NCI-H1694 treated with DMSO at 0.1 percent for 48 hours (cell line): ENCODE measurements around the gene CD58.

Experiments
- DNase-seq: peaks from one replicate; lab custom pipeline; 2025; lab: John Stamatoyannopoulos, UW

Gene CD58

GRCh38 chr1:116471241-116471640 is 99.6 kb downstream of the CD58 start:
- no peak for DNase-seq

- DNase-seq: no peak
These were observed 100.2 kb downstream of the CD58 start for GRCh38 chr1:116470671-116471070.

GRCh38 chr1:116466810-116467557 is 103.8 kb downstream of the CD58 start:
- no peak for DNase-seq

GRCh38 chr1:116465845-116466685 is 104.8 kb downstream of the CD58 start:
- DNase-seq: no peak

GRCh38 chr1:116465477-116465844 is 105.4 kb downstream of the CD58 start:
- no peak for DNase-seq
